Stimulated activated CD8-positive, alpha-beta memory T cell treated with anti-CD3 and anti-CD28 coated beads, Interleukin-12 subunit alpha, Interleukin-12 subunit beta, amount 100 ng/mL, for 24 hours (primary cell): ENCODE results near the gene TPPP2.
A peak's percentile ranks its signal among the peaks of the same experiment; 100 is the strongest.
"Not testable (repeated sequence)": the region's sequence is repeated elsewhere in the genome, so short reads cannot be mapped to it uniquely, and the experiment has no call there.

Experiments
- DNase-seq: peaks from one replicate; pipeline ENCODE4 v3.0.0-alpha.2; 2020; ENCODE audit errors: extremely low read depth

The TPPP2 gene

DNA sequence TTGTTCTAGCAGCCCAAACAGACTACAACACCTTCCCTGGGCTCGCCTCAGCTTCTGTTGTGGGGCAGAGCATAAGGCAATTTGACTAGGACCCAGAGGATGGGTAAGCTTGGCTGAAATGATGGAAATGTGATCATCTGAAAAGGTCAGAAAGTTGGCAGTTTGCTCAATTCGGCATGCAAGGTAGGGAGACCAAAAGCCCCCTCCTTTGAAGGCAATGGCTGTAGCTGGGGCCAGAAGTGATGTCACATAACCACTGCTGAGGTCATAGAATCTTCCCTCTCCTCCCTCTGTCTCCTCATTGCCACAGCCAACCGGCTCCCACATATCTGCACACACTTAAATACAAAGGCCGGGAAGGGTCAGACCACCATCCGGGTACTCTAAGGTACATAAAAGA lies at the start of gene TPPP2:
TPPP2 (plus strand) TSS at position 301 of the 400 bp plus-strand sequence. CDS start 365 bp downstream, outside the sequence.
- DNase-seq = no peak

DNA sequence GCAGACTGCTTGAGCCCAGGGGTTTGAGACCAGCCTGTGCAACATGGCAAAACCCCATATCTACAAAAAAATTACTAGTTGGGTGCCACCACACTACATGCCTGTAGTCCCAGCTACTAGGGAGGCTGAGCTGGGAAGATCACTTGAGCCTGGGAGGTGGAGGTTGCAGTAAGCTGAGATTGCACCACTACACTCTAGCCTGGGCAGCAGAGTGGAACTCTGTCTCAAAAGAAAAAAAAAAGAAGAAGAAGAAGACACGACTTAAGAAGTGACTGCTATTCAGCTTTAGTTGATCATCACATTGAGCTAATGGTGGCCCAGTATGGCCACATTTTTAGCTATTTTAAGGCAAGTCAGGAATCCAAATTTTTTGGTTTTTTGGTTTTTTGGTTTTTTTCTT lies 49.1 kb upstream of the TPPP2 start:
- DNase-seq = no peak

DNA sequence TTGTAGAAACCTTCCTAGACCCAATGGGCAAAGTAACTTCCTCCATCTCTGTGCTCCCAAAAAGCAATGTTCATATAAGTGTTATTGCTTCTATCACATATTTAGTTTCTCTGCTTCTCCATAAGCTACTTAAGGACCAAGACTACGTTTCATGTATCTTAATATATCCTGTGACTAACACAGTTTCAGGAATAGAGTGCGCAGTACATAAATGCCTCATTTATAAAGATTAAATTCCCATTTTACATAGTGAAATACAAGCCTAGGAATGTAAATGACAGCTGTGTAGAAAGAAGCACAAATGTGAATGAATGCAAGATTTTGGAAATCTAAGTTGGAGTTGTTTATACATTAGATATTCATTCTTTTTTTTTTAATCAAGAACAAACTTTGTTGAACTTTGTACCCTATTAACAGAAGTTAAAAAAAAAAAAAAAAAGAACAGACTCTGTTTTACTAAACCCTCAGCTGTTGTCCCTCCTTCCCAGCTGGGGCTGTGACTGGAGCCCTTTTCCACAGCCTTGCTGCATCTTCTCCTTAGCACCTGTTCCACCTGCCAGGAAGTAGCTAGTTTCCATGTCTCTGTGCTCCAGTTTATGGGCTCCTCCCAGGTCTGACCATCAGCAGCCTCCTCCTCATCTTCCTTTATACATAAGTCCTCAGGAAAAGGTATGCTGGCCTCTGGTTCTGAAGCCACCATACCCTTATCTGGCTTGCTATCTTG lies 47.2 kb upstream of the TPPP2 start:
- DNase-seq = no peak

DNA sequence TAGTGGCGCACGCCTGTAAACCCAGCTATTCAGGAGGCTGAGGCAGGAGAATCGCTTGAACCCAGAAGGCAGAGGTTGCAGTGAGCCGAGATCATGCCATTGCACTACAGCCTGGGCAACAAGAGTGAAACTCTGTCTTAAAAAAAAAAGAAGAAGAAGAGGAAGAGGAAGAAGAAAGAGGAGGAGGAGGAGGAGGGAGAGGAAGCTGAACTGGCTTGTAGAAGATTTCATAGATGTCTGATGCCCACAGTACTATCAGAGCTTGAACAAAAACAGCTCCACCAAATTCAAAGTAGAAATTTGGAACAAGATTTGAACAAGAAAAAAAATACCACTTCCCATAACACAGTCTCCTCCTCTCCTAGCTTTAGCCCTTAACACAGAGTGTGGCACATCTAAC lies 44.4 kb upstream of the TPPP2 start:
- not testable (repeated sequence) for DNase-seq

DNA sequence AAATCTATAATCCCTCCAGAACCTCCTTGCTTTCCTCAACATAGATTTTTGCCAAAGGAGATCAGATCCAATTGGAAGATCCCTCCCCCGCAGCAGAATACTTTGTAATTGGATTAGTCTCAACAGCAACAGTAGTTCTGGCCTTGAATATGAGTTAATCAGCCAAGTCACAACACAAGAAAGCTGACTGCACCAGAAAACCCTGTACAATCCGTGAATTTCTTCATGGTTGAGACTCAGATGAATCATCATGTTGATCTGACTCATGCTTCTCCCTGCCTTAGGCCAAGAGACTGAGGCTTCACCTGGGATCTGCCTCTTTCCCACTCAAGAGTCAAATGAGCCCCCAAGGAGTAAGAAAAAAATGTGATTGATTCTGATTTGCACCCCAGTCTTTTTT lies 43.2 kb upstream of the TPPP2 start:
- DNase-seq = no peak

DNA sequence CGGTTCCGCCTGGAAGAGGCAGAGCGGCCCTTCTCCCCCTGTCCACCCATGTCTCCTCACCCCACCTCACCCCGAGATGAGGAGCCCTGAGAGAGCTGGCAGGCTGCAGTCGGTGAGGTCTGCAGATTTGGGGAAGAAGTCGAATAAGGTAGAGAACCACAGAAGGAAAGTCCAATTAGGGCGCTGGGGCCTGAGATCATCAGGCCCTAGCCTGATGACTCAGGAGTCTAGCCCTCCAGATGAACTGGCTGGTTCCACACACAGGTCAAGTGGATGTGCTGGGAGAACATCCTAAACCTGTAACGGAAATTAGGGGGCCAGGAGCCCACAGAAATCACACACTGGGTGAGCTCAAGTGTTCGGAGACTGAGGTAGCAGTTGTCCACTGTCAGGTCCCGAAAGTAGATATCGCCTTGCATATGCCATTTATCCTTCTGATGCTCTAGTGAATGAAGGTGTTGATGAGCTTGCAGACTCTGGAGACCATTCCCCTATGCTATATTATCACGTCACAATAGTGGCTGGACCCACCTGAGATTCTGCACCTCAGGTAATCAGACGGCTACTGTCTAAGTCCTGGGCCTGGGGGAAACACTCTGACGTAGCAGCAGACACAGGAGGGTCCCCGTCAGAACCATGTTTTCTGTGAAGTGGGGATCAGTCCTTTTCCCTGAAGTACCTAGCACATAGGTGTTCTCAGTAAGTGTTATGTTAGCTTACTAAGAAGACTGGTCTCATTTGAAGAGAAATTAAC lies 41.1 kb upstream of the TPPP2 start:
- DNase-seq = no peak

DNA sequence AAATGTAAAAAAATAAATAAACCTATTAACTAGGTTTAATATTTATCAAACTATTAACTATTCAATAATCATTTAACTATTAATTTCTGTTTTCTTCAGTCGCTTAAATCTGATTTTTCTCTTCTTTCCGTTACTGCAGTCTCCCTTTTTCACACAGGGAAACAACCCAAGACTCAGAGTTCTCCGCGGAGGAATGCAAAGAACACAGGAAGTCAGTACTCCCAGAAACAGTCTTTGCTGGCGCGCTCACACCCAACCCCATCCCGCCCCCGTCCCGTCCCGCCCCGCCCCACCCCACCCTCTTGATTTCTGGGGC lies 40.6 kb upstream of the TPPP2 start:
- no peak for DNase-seq

DNA sequence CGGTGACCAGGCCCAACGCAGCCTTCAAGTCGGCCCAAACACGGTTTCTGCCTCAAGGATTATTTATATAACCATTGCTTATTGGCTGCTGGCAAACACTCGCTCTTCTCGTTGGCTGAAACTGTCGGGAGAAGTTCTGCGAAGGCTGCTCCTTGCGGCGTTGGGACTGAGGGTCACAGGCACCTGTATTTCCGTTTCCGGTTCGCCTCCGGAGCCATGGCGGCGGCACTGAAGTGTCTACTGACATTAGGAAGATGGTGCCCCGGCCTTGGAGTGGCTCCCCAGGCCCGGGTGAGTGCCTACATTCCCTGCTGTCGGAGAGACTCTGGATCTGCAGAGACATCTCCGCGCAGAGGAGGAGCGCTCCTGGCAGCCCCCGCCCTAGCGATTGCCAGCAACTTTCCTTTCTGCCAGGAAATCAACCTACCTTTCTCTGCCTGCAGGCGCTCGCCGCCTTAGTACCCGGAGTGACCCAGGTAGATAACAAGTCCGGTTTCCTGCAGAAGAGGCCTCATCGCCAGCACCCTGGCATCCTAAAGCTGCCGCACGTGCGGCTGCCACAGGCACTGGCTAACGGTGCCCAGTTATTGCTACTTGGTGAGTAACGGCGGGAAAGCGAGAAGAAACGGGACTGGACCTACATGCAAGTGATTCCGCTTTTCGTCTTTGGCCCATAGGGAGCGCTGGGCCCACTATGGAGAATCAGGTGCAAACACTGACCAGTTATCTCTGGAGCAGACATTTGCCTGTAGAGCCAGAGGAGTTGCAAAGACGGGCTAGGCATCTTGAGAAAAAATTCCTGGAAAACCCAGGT lies 40.0 kb upstream of the TPPP2 start, which contains the start of gene METTL17:
METTL17 (plus strand) TSS at position 194 of the 814 bp plus-strand sequence; CDS start at position 217, 23 bp downstream.
- peak; percentile 68 for DNase-seq

DNA sequence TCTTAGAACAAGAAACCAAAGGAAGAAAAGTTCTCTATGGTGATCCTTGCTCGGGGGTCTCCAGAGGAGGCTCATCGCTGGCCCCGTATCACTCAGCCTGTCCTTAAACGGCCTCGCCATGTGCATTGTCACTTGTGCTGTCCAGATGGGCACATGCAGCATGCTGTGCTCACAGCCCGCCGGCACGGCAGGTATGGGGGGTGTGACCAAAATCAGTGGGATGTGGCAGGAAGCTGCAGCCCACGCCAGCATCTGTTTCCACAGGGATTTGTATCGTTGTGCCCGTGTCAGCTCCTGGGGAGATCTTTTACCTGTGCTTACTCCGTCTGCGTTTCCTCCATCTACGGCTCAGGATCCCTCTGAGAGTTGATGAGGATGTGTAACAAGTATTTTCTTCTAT lies 33.5 kb upstream of the TPPP2 start:
- DNase-seq = no peak

DNA sequence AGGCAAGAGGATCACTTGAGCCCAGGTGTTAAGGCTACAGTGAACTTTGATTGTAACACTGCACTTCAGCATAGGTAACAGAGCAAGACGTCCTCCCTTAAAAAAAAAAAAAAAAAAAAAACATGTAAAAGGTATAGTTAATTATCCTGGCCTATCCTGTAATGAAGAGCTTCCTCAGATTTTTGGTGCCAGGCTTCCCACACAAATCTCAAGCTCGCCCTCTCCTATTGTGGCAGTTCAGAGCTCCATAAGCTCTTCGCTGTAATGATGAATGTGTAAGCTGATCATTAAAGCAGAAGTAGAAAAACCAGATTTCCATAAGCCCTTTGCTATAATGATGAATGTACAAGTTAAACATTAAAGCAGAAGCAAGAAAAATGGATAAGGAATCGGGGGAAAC lies 32.9 kb upstream of the TPPP2 start:
- no peak for DNase-seq

DNA sequence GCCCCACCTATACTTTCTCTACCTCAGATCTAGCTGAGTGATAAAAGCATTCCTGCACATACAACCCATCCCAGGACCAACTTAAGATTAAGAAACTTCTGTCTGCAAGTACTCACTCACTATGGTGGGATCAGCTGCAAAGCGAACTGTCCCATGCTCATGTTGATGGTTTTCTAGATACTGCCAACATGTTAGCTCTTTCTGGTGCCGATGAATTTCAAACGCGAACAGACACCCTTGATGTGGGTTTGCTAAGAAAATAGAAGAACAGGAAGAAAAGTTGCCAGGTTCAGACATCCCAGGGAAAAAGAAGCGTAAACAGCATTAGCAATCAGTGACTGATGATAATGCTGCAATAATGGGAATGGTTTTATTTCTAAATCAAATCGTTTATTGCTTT lies 32.5 kb upstream of the TPPP2 start:
- DNase-seq = no peak

DNA sequence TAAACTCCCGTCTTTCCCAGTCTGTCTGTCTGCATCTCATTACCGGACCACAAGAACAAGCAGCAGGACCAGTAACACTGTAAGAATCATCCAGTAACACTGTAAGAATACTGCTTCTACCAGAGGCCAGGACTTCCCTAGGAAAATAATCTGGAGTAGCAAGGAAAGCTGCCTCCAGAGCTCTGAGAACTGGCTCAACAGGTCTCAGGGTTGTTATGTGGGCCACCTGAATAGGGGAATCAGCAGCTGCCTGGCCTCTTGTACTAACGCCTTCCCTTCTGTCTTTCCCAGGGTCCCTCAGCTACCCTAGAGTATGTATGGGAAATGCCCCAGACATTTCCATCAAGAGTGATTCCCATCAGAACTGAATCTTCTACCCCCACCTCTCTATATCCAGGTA lies 31.9 kb upstream of the TPPP2 start:
- no peak for DNase-seq

DNA sequence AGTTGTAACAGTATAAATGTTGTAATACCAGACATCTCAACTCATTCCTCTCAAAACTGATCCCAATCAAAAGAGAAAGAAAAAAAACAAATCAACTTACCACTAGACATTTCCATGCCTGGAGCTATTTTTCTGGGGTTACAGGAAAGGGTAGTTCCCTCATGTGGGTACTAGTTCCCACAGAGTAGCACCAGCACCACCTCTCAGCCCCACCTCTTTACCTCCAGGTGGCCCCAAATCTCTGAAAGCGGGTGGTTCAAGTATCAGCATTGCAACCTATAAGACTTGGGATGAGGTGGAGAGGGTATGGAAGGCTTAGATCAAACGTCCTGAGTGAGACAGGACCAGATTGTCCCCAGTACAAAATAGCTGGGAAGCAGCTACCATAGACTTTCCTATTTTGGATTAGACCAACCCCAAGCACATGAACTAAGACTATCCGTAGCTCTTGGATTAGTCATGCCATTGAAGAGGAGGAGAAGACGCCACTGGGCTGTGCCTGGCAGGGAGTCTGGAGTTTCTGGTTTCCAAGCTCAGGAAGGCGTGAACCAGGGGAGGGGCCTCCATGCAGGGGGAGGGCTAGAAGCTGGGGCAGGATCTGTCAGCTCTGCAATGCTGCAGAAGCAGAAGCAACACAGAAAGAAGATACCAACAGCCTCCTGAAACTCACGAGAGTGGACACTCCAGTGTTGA lies 31.2 kb upstream of the TPPP2 start, which contains the start of gene SLC39A2:
SLC39A2 (plus strand) TSS at position 620 of the 693 bp plus-strand sequence. CDS start 154 bp downstream, outside the sequence.
- no peak for DNase-seq

DNA sequence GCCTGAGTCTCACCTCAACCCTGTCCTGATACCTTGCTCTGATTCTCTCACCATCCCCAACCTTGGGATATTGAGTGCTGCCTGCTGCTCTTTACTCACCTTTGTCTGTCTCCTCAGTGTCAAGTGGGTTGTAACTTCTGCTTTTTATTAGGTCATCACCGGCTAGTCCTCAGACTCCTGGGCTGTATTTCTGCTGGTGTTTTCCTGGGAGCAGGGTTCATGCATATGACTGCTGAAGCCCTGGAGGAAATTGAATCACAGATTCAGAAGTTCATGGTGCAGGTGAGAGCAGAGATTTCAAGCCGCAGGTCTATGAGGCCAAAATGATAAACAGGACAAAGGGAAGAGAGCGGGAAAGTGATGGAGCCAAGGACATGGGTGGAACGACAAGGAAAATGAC lies 30.4 kb upstream of the TPPP2 start:
- DNase-seq = no peak

DNA sequence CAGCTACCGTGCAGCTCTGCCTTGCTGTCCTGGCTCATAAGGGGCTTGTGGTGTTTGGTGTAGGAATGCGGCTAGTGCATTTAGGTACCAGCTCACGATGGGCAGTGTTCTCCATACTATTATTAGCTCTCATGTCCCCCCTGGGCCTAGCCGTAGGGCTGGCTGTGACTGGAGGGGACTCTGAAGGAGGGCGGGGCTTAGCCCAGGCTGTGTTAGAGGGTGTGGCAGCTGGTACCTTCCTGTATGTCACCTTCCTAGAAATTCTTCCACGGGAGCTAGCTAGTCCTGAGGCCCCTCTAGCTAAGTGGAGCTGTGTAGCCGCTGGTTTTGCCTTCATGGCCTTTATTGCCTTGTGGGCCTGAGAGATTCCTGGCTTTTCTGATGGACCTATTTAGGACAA lies 28.8 kb upstream of the TPPP2 start:
- no peak for DNase-seq

DNA sequence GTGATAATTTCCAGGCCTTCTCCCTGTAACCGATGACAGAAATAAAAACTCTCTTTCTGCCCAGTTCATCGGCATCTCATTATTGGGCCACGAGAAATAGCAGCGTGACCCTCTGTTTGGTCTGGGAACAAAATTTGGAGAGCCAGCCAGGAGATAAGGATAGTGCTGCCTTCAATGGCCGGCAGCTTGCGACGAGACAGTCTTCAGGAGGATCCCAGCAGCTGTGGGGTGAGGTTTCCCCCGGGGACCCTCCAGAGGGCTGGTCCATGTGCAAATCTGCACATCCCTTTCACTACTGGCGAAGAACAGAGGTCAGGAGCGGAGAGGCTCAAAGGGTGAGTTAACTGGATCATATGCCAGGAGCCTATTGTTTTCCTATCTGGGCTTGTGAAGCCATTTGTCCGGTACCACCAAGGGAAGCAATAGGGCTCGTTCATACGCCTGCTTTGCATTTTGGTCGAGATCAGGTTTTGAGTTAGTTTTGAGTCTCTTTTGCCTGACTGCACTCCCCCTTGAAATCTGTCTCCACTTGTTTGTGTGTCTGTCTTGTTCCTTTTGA lies 26.1 kb upstream of the TPPP2 start:
- no peak for DNase-seq

DNA sequence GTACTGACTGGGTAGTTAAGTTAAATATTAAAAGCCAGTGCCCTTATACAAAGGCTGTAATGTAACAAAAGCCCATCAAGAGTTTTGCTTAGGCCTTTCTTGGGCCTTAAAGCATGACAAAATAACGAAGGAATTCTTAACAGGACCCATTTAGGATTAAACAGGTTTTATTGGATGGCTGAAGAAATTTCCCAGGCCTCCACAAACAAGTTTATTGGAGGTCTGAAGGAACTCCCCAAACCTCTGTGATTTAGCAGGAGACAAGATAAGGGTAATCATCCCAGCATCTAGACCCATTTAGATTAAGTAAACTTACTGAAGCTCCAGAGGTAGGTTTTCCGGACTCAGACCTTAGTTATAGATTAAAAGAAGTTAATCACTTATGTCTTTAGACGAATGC lies 20.3 kb upstream of the TPPP2 start:
- DNase-seq = not testable (repeated sequence)

DNA sequence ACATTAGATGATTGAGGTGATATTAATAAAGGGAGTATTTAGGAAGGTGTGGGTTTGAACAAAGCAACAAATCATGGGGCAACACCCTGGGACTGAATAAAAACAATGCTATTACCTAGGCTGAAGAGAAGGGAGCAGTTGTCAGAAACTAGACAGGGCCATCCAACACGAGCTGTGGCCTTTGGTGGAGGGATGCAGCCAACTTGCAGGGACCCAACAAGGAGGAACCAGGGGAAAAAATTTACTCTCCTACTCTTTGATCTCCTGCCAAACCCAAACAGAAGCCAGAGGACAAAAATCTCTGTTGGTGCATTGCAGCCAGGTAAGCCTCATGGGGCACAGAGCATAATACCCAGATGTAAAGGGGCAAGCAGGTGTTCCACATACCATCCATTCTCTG lies 18.9 kb upstream of the TPPP2 start:
- DNase-seq = no peak

DNA sequence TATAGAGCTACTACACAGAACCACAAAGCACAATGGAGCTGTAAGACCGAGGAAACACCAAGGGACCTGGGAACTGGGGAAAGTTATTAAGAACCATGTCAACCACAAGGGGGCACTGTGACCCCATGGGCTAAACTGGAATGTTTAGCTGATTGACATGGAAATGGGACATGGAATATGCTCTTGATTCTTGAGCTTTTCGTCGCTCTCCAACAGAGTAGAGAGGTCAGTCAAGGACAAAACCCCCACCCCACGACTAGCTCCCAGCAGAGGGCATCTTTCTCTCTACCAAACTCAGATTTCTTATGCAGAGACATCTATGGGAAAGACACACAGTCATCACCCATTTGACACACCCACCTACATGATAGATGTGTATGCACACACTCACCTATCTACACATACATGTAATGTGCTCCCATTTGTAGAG lies 15.2 kb upstream of the TPPP2 start:
- peak; percentile 54 for DNase-seq

DNA sequence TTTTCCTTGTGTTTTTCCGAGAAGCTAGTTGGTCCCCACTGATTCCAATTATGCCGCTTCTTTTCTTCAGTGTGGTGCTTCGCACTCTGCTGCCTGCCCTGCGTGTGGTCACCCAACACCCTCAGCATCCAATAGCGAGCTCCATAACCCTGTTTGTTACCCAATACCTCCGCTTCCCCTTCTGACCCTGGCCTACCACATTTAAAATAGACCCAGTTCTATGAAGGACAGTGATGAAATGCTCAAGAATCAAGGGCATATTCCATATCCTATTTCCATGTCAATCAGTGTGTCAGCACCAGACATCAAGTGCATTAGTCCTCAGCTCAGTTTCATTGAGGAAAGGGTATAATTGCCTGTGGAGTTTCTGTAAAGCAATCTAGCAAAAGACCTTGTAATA lies 14.7 kb upstream of the TPPP2 start:
- DNase-seq = no peak

DNA sequence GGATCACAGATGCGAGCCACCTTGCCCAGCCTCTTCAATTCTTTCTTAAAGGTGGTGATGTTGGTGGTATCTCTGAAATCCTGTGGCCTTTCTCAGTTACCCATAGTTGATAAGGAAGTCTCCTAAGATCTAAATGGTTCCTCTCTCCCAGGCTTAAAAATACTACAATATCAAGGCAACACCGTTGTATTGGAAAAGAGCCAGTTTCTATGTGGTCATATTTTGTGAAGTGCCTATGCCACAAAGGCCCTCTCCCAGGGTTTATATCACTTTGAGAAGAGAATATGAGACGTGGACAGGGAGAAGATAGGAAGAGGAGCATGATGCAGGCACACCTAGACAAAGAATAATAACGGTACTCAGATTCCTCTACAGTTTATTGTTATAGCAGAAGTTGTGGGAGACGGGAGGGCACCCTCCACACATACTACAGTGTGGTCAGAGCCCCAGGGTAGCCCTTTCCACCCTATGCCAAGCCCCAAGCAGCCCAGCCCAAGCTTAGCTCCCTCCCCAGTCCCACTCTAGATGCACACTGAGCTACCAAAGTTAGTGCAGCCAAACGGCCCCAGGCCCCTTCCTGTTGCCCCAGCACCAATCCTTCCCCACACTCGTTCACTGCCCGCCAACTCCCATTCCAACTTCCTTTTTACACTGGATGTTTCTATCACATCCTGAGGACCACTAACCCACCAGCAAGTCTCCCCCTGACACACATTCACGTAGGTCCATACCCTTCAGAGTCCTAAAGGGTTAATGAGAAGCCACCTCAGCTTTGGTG lies 13.4 kb upstream of the TPPP2 start:
- DNase-seq = no peak
